Neural crest cell (in vitro differentiated cells): ENCODE data around the gene BSPRY. TPM values are rescaled to one million over a fixed set of nuclear protein-coding genes. Genes with fewer than 3 reads are reported as not detected.

ENCODE experiments used
- DNase-seq: peaks from one replicate; pipeline ENCODE4 v3.0.0; 2021; ENCODE audit warnings: low read depth, mixed read lengths, low spot score
- H3K27ac Mint-ChIP-seq: one replicate; pipeline ENCODE4 v1.8.0; 2021; ENCODE audit warnings: mild to moderate bottlenecking, mixed read lengths; ENCODE audit not compliant: unreplicated experiment
- H3K27me3 Mint-ChIP-seq: 2 replicates; pipeline ENCODE4 v1.8.0; 2021; ENCODE audit warnings: low read depth, mild to moderate bottlenecking, mixed read lengths
- H3K36me3 Mint-ChIP-seq: 2 replicates; pipeline ENCODE4 v1.8.0; 2021; ENCODE audit warnings: low read depth, mild to moderate bottlenecking, mixed read lengths
- H3K4me1 Mint-ChIP-seq: 2 replicates; pipeline ENCODE4 v1.8.0; 2021; ENCODE audit warnings: mixed read lengths
- H3K4me3 Mint-ChIP-seq: one replicate; pipeline ENCODE4 v1.8.0; 2021; ENCODE audit warnings: mild to moderate bottlenecking, mixed read lengths
- H3K9me3 Mint-ChIP-seq: 2 replicates; pipeline ENCODE4 v1.8.0; 2021; ENCODE audit warnings: mixed read lengths
- total RNA-seq: library from RNA; stranded (reverse); gene quantifications from 2 replicates; pipeline ENCODE4 v1.2.1, GENCODE V29; 2021
- TF ChIP-seq, protein P1 (sequence below): fragments of 200-600 bp; sonication (generic); conservative IDR thresholded peaks from 2 replicates; pipeline ENCODE4 v1.5.0; 2021; ENCODE audit warnings: antibody characterized with exemption, mild to moderate bottlenecking

The BSPRY gene
- total RNA-seq, 1 donor from 2014 or later: not detected

DNA sequence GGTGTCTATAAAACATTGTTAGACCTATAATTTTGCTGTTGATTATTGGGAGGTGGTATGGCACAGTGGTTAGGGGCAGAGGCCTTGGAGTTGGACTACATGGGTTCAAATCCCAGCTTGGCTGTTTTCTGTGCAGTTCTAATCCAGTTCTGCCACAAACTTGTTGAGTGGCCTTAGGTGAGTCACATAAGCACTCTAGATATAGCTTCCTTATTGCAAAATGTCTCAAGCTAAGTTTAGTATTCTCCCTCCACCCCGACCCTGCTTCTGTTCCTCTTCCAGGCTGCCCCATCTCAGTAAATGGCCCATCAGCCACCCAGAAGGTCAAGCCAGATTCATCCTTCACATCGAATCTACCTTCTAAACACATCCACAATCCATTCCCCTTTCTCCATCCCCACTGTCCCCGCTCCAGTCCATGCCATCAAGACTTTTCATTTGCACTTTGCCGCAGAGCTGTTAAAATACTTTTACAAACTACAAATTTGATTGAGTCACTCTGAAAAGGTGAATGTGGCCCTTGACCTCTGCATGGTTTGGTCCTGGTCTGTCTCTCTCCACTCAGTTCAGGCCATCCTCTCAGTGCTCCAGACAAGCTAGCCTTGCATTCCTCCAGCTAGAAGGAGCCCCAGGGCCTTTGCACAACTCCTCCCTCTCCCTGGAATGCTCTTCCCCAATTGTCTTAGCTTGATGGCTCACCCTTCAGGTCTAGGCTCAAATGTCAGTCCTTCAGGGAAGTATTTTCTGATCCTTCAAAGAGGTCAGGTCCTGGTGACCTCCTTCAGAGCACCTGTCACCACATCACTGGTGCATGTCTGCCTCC lies 37.4 kb downstream of the BSPRY start:
- TF ChIP-seq, protein P1, sequence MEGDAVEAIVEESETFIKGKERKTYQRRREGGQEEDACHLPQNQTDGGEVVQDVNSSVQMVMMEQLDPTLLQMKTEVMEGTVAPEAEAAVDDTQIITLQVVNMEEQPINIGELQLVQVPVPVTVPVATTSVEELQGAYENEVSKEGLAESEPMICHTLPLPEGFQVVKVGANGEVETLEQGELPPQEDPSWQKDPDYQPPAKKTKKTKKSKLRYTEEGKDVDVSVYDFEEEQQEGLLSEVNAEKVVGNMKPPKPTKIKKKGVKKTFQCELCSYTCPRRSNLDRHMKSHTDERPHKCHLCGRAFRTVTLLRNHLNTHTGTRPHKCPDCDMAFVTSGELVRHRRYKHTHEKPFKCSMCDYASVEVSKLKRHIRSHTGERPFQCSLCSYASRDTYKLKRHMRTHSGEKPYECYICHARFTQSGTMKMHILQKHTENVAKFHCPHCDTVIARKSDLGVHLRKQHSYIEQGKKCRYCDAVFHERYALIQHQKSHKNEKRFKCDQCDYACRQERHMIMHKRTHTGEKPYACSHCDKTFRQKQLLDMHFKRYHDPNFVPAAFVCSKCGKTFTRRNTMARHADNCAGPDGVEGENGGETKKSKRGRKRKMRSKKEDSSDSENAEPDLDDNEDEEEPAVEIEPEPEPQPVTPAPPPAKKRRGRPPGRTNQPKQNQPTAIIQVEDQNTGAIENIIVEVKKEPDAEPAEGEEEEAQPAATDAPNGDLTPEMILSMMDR: no peak
- H3K4me1 Mint-ChIP-seq: no peaks in the 10 kb centered on the region
- no peaks in the 10 kb centered on the region for H3K27me3 Mint-ChIP-seq
- H3K4me3 Mint-ChIP-seq: no peak overlapping the region
- DNase-seq: no peak
- H3K9me3 Mint-ChIP-seq: no peaks in the 10 kb centered on the region
- H3K27ac Mint-ChIP-seq: no peak overlapping the region
- peaks cover 13% of the 10 kb centered on the region for H3K36me3 Mint-ChIP-seq

- TF ChIP-seq, protein P1: no peak
- H3K9me3 Mint-ChIP-seq: no peaks in the 10 kb centered on the region
- DNase-seq: no peak
- no peaks in the 10 kb centered on the region for H3K4me1 Mint-ChIP-seq
- peak overlapping the region; percentile 69 for H3K27ac Mint-ChIP-seq
- H3K27me3 Mint-ChIP-seq: no peaks in the 10 kb centered on the region
- H3K4me3 Mint-ChIP-seq: no peak overlapping the region
- peaks cover 13% of the 10 kb centered on the region for H3K36me3 Mint-ChIP-seq
Observed at GRCh38 chr9:113387560-113388230, 38.4 kb downstream of the BSPRY start.

- Mint-ChIP-seq H3K27me3 (no peaks in the 10 kb centered on the region), H3K4me3 (no peak overlapping the region), H3K4me1 (no peaks in the 10 kb centered on the region), H3K36me3 (peaks cover 18% of the 10 kb centered on the region), H3K9me3 (no peaks in the 10 kb centered on the region), H3K27ac (peak overlapping the region; percentile 78)
- TF ChIP-seq, protein P1: no peak
- DNase-seq: no peak
Observed at GRCh38 chr9:113388833-113389232, 39.5 kb downstream of the BSPRY start.

GRCh38 chr9:113389451-113389850 lies 40.1 kb downstream of the BSPRY start:
- H3K27ac Mint-ChIP-seq: no peak overlapping the region
- H3K4me1 Mint-ChIP-seq: no peaks in the 10 kb centered on the region
- TF ChIP-seq, protein P1: no peak

GRCh38 chr9:113390192-113390960 lies 41.0 kb downstream of the BSPRY start:
- Mint-ChIP-seq H3K27me3 (no peaks in the 10 kb centered on the region), H3K4me3 (no peak overlapping the region), H3K9me3 (no peaks in the 10 kb centered on the region), H3K36me3 (peaks cover 19% of the 10 kb centered on the region), H3K4me1 (no peaks in the 10 kb centered on the region), H3K27ac (no peak overlapping the region)
- DNase-seq: no peak
- TF ChIP-seq, protein P1: no peak

More at GRCh38 chr9:113389451-113389850, 40.1 kb downstream of the BSPRY start:
- DNase-seq: no peak
- peaks cover 18% of the 10 kb centered on the region for H3K36me3 Mint-ChIP-seq
- no peaks in the 10 kb centered on the region for H3K9me3 Mint-ChIP-seq
- H3K4me3 Mint-ChIP-seq: no peak overlapping the region
- H3K27me3 Mint-ChIP-seq: no peaks in the 10 kb centered on the region
